Psoas muscle (tissue), 8 donors: Measurements from ENCODE around the gene ARHGAP42. TPM values are rescaled to one million over a fixed set of nuclear protein-coding genes. Genes with fewer than 3 reads are reported as not detected.

ENCODE experiments used
- ATAC-seq, 4 donors: fragments of 200-7000 bp; cut with Tn5 transposase; one replicate each; pipeline ENCODE4 v1.9.1; 2020; ENCODE audit warnings: moderate library complexity in 3 of 4, mild to moderate bottlenecking in 2 of 4
- DNase-seq, 2 donors: peaks; one replicate each; pipeline ENCODE4 v3.0.0-alpha.2; 2020
- H3K27ac ChIP-seq: fragments of 200-600 bp; one replicate; pipeline ENCODE4 v1.8.0; 2022
- H3K27me3 ChIP-seq, 3 donors: fragments of 200-600 bp in 1 of 3; one replicate each; pipeline versions ENCODE4 v1.6.1 to v1.8.0; 2013 to 2022; ENCODE audit warnings: low read length in 2 of 3, mild to moderate bottlenecking in 2 of 3, moderate library complexity in 1 of 3; ENCODE audit not compliant: insufficient read depth in 3 of 3
- H3K36me3 ChIP-seq, 2 donors: fragments of 200-600 bp in 1 of 2; one replicate each; pipeline versions ENCODE4 v1.6.1 to v1.8.0; 2013 to 2022; ENCODE audit warnings: low read depth in 1 of 2, mild to moderate bottlenecking in 1 of 2, moderate library complexity in 1 of 2; ENCODE audit not compliant: insufficient read depth in 1 of 2
- H3K4me1 ChIP-seq: fragments of 200-600 bp; one replicate; pipeline ENCODE4 v1.8.0; 2022
- H3K4me3 ChIP-seq: fragments of 200-600 bp; one replicate; pipeline ENCODE4 v1.8.0; 2022; ENCODE audit warnings: mild to moderate bottlenecking
- H3K9me3 ChIP-seq: fragments of 200-600 bp; one replicate; pipeline ENCODE4 v1.8.0; 2022
- WGBS, 3 donors: extraction: QIAGEN DNeasy Blood & Tissue Kit; methylation state at CpG; one replicate each; pipeline versions ENCODE4 v1.1.6 to v1.1.7; 2013; 5-methylcytosine and 5-hydroxymethylcytosine counted together
- intact Hi-C, 2 donors: fragments of 100-400 bp; cut with DNase I; formaldehyde crosslinking; loops; one replicate each; pipeline versions ENCODE4 v1.11.0 to v1.14.2; 2022
- polyA plus RNA-seq, 3 donors: library from polyadenylated mRNA; stranded (reverse); fragments of 200-250 nt; gene quantifications; one replicate each; pipeline ENCODE4 v1.2.3, GENCODE V29; 2013
- total RNA-seq, 4 donors: library from RNA; stranded (reverse); fragmentation: NEBNext Ultra II Directional in 2 of 4; extraction: Animal tissue kit (Norgen Biotek cat#: 25700) in 2 of 4; gene quantifications; one replicate each; pipeline versions ENCODE4 v1.2.1 to v1.2.4, GENCODE V29; 2021 to 2023
- TF ChIP-seq, protein P1 (sequence below): fragments of 200-600 bp; IDR thresholded peaks from one replicate; pipeline ENCODE4 v1.8.0; 2022; ENCODE audit warnings: antibody characterized with exemption
- donor health status: healthy with polysubstance abuse.
- donor health status: DM: no; HTN: no; CAD: no; lungs with moderate emphysema.
- donor health status: Bipolar disorder and iron deficiency.
- donor health status: healthy.
- donor health status: DM: yes; HTN: yes; CAD: no.
- donor health status: DM: no; HTN: no; CAD: no.
- donor health status: DM: no; HTN: no; CAD: no.
- donor health status: DM: yes; HTN: yes; CAD: no.

The ARHGAP42 gene
- total and polyA plus RNA-seq, 7 donors = 3.8 to 12.3 (median 7.2) TPM

DNA sequence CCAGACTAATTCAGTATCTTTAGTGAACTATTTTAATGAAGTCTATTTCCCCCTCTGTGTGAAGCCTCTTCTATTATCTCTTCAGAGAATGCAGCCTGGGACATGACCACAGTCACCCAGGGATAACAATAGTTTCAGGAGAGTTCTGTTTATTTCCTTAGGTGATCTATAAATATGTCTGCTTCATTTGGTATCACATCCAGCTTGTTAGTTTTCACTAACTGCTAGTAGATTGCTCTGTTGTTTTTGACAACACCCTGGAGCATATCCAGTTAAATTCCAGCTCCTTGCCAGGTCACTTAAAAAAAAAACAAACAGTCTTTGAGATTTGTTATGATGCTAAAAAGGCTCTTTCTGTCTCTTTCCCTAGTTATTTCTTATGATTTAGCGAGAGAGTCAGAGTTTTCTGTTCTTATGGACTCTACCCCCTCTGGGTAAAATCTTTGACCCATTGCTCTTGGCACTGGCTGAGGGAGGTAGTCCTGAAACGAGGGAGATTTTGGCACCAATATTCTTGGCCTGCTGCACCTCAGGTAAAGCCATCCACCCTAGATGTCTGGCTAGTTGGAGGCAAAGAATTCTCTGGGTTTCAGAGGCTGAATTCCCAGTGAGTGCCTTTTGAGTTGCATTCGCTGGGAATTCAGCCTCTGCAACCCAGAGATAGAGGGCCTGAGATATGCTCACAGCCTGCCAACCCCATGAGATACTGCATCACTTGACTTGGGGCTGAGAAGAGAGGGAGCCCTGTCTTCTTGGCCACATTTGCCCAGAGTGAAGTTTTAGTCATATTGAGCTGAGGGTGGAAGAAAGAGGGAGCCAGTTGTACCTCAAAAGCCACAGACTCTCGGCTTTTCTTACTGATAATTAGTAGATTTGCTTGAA is 283.4 kb downstream of the ARHGAP42 start:
- Histone ChIP-seq H3K36me3 (peaks cover 0 to 13% of the 10 kb centered on the region in 2 donors), H3K4me1 (no peaks in the 10 kb centered on the region), H3K27me3 (no peaks in the 10 kb centered on the region), H3K27ac (no peak overlapping the region), H3K9me3 (peaks cover 9% of the 10 kb centered on the region), H3K4me3 (no peak overlapping the region)
- WGBS, 3 donors = 67 to 71% (median 68%) methylated on average over 4 of the region's 4 CpGs
- DNase-seq = no peak
- ATAC-seq = no peak
- TF ChIP-seq, protein P1, sequence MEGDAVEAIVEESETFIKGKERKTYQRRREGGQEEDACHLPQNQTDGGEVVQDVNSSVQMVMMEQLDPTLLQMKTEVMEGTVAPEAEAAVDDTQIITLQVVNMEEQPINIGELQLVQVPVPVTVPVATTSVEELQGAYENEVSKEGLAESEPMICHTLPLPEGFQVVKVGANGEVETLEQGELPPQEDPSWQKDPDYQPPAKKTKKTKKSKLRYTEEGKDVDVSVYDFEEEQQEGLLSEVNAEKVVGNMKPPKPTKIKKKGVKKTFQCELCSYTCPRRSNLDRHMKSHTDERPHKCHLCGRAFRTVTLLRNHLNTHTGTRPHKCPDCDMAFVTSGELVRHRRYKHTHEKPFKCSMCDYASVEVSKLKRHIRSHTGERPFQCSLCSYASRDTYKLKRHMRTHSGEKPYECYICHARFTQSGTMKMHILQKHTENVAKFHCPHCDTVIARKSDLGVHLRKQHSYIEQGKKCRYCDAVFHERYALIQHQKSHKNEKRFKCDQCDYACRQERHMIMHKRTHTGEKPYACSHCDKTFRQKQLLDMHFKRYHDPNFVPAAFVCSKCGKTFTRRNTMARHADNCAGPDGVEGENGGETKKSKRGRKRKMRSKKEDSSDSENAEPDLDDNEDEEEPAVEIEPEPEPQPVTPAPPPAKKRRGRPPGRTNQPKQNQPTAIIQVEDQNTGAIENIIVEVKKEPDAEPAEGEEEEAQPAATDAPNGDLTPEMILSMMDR = no peak
- intact Hi-C loops = no loop called here

DNA sequence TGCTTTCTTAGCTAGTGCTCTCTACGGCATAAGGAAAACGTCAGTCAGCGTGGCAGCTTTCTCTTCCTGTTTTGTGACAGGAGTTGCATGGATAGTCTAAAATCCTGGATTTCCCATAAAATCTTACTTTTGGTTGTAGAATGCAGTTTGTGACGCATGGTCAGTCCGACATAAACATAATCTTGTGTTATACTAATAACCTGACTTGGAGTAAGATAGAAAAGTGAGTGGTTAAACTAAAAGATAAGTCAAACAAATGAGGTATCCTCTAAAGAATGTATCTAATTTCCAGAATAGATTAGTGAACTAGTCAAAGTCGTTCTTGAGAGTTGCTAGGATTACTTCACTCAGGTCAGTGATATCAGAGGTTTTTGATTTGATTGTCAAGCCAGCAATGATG is 285.0 kb downstream of the ARHGAP42 start:
- DNase-seq (no peak), ATAC-seq (no peak)
- 79 to 90% (median 82%) methylated on average over 6 of the region's 6 CpGs for WGBS, 3 donors
- peaks cover 9% of the 10 kb centered on the region for H3K9me3 ChIP-seq
- intact Hi-C loops = no loop called here
- H3K4me3 ChIP-seq = no peak overlapping the region
- H3K27ac ChIP-seq = no peak overlapping the region
- no peaks in the 10 kb centered on the region for H3K27me3 ChIP-seq
- TF ChIP-seq, protein P1 = no peak
- no peaks in the 10 kb centered on the region for H3K4me1 ChIP-seq
- H3K36me3 ChIP-seq = peaks cover 8 to 29% of the 10 kb centered on the region in 2 donors

DNA sequence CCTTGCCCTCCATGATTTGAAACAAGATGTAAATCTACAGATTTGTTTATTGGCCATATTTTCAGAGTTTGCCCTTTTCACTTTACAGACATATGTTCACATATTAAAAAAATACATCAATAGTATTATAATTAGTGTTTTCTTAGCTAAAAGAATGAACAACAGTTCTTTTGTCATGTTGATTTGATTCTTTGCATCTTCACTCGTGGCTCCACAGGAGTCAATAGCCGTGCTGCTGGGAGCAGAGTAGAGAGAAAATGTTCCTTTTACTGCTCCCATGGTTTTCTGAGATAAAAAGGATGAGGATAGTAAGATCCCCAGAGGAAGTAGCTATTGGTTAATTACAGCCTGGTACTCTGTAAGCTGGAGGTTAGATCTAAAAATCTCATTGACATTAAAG is 291.4 kb downstream of the ARHGAP42 start:
- Histone ChIP-seq H3K4me1 (no peaks in the 10 kb centered on the region), H3K27me3 (no peaks in the 10 kb centered on the region), H3K27ac (no peak overlapping the region), H3K9me3 (no peaks in the 10 kb centered on the region), H3K36me3 (peaks cover 10 to 49% of the 10 kb centered on the region in 2 donors), H3K4me3 (no peak overlapping the region)
- ATAC-seq (no peak), DNase-seq (no peak)
- intact Hi-C loops = no loop called here
- 57 to 69% (median 60%) methylated on average over 2 of the region's 2 CpGs for WGBS, 3 donors
- TF ChIP-seq, protein P1 = no peak

DNA sequence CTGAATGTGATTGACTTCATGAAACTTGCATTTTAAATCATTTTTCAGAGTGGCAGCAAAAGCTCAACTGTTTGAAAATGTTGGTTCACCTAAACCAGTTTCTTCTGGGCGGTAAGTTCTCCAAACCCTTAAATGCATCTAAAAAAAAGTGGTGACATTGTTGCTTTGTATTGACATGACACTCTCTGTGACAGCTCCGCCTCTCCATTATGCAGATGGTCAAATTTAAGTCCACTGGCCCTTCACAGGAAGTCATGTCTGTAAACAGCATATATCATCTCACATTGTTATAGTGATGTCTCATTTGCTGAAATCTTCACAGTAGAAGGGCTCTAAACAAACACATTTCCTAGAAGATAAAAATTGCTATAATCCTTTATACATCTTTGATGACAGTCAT is 291.9 kb downstream of the ARHGAP42 start:
- TF ChIP-seq, protein P1 = no peak
- H3K36me3 ChIP-seq = peaks cover 10 to 49% of the 10 kb centered on the region in 2 donors
- WGBS, 3 donors = 90 to 94% (median 92%) methylated on average over 2 of the region's 2 CpGs
- intact Hi-C loops = no loop called here
- no peak for DNase-seq
- no peaks in the 10 kb centered on the region for H3K27me3 ChIP-seq
- no peak overlapping the region for H3K27ac ChIP-seq
- H3K9me3 ChIP-seq = no peaks in the 10 kb centered on the region
- ATAC-seq = no peak
- H3K4me3 ChIP-seq = no peak overlapping the region
- no peaks in the 10 kb centered on the region for H3K4me1 ChIP-seq
